A549 (cell line): ENCODE measurements around the gene EIF4B. TPM values are rescaled to one million over a fixed set of nuclear protein-coding genes. Genes with fewer than 3 reads are reported as not detected.

Experiments
- ATAC-seq, 2 experiments: fragments of 200-7000 bp in 1 of 2; fragments of >200 bp in 1 of 2; cut with Nextera tagmentation in 1 of 2; cut with Tn5 transposase in 1 of 2; 3 replicates each; pipeline versions ENCODE4 v1.8.0 to v1.9.1; 2018 to 2020; ENCODE audit warnings: mild to moderate bottlenecking in 1 of 2, moderate library complexity in 1 of 2
- CTCF ChIA-PET: fragments of 300-600 bp; sonication (Branson Sonifier 250); formaldehyde crosslinking; extraction: SDS; loops from one replicate; lab custom pipeline; 2021; ENCODE audit warnings: antibody characterized with exemption, inconsistent platforms; lab: Yijun Ruan, JAX
- POLR2A ChIA-PET: fragments of 350-600 bp; formaldehyde crosslinking; extraction: SDS; loops from one replicate; lab custom pipeline; 2021; ENCODE audit warnings: antibody characterized with exemption, inconsistent platforms; lab: Yijun Ruan, JAX
- DNase-seq, 2 experiments: peaks; one replicate each; pipeline versions ENCODE4 v3.0.0 to v3.0.0-alpha.2; 2011 to 2016; ENCODE audit warnings: low read depth in 1 of 2, low spot score in 1 of 2
- FAIRE-seq: peaks from 2 replicates; lab custom pipeline; 2011; peaks lifted over from hg19 to GRCh38; lab: Jason Lieb, UNC
- H3K27ac ChIP-seq, 2 experiments: fragments of >200 bp; sonication (Bioruptor Twin); formaldehyde crosslinking; 3 replicates each; pipeline ENCODE4 v1.5.1; 2016 to 2017
- H3K4me1 ChIP-seq: fragments of >200 bp; sonication (Bioruptor Twin); formaldehyde crosslinking; 3 replicates; pipeline ENCODE4 v1.6.1; 2016
- H3K4me2 ChIP-seq: fragments of >200 bp; sonication (Bioruptor Twin); formaldehyde crosslinking; 3 replicates; pipeline ENCODE4 v1.6.1; 2016
- H3K4me3 ChIP-seq: fragments of >200 bp; sonication (Bioruptor Twin); formaldehyde crosslinking; 3 replicates; pipeline ENCODE4 v1.5.1; 2016
- H3K9me3 ChIP-seq: fragments of >200 bp; sonication (Bioruptor Twin); formaldehyde crosslinking; 3 replicates; pipeline ENCODE4 v1.6.1; 2016
- CBX2 ChIP-seq: fragments of 200-600 bp; sonication (generic); IDR thresholded peaks from 2 replicates; pipeline ENCODE4 v1.6.1; 2016; ENCODE audit warnings: low read depth, mild to moderate bottlenecking, borderline replicate concordance
- ELK1 ChIP-seq: fragments of 150-350 bp; IDR thresholded peaks from 2 replicates; pipeline ENCODE4 v1.6.1; 2014; ENCODE audit warnings: low read depth, mild to moderate bottlenecking, low read length
- FOSB ChIP-seq: fragments of 250-450 bp; sonication (Bioruptor Pico); IDR thresholded peaks from 2 replicates; pipeline ENCODE4 v1.5.0; 2020; ENCODE audit warnings: mild to moderate bottlenecking, moderate library complexity
- HMGXB4 ChIP-seq: fragments of 250-450 bp; sonication (Bioruptor Pico); IDR thresholded peaks from 2 replicates; pipeline ENCODE4 v1.5.0; 2021; ENCODE audit warnings: mild to moderate bottlenecking, moderate library complexity, borderline replicate concordance
- HOXB13 ChIP-seq: fragments of 250-450 bp; sonication (Bioruptor Pico); IDR thresholded peaks from 2 replicates; pipeline ENCODE4 v1.5.0; 2020; ENCODE audit warnings: low read depth, mild to moderate bottlenecking, moderate library complexity
- HOXB5 ChIP-seq: fragments of 250-450 bp; sonication (Bioruptor Pico); IDR thresholded peaks from 2 replicates; pipeline ENCODE4 v1.5.0; 2020; ENCODE audit warnings: mild to moderate bottlenecking, moderate library complexity
- JUN ChIP-seq, 2 experiments: fragments of >200 bp; sonication (Bioruptor Twin); formaldehyde crosslinking; IDR thresholded peaks; 2 replicates in 1 of 2; 3 replicates in 1 of 2; pipeline ENCODE4 v1.6.1; 2016 to 2017
- JUNB ChIP-seq: fragments of >200 bp; sonication (Bioruptor Twin); formaldehyde crosslinking; IDR thresholded peaks from 2 replicates; pipeline ENCODE4 v1.6.1; 2016
- KDM1A ChIP-seq: fragments of 200-600 bp; sonication (generic); IDR thresholded peaks from 2 replicates; pipeline ENCODE4 v1.6.1; 2016; ENCODE audit warnings: low read depth, mild to moderate bottlenecking
- KDM5A ChIP-seq: fragments of 200-600 bp; sonication (generic); IDR thresholded peaks from 2 replicates; pipeline ENCODE4 v1.6.1; 2016; ENCODE audit warnings: antibody characterized with exemption, mild to moderate bottlenecking
- MAFK ChIP-seq: fragments of 450-650 bp; IDR thresholded peaks from 2 replicates; pipeline ENCODE4 v1.6.1; 2014; ENCODE audit not compliant: partially characterized antibody
- NR3C1 ChIP-seq: fragments of >200 bp; sonication (Bioruptor Twin); formaldehyde crosslinking; IDR thresholded peaks from 3 replicates; pipeline ENCODE4 v1.6.1; 2017
- PHF8 ChIP-seq: fragments of 200-600 bp; sonication (generic); IDR thresholded peaks from 2 replicates; pipeline ENCODE4 v1.6.1; 2016; ENCODE audit warnings: low read depth, mild to moderate bottlenecking, antibody characterized with exemption, moderate library complexity, borderline replicate concordance
- POLR2A ChIP-seq: IDR thresholded peaks from 2 replicates; pipeline ENCODE4 v1.6.1; 2012; ENCODE audit warnings: mild to moderate bottlenecking, low read length
- RNF2 ChIP-seq: fragments of 200-600 bp; sonication (generic); IDR thresholded peaks from 2 replicates; pipeline ENCODE4 v1.6.1; 2016; ENCODE audit warnings: low read depth, mild to moderate bottlenecking, antibody characterized with exemption, moderate library complexity, borderline replicate concordance
- TP53 ChIP-seq: fragments of 250-450 bp; sonication (Bioruptor Pico); IDR thresholded peaks from 2 replicates; pipeline ENCODE4 v1.5.0; 2021; ENCODE audit warnings: mild to moderate bottlenecking, moderate library complexity
- WGBS: methylation state at CpG from one replicate; pipeline ENCODE4 v1.1.6; 2017; ENCODE audit errors: missing lambda C conversion rate; 5-methylcytosine and 5-hydroxymethylcytosine counted together
- polyA plus RNA-seq, 4 experiments: library from polyadenylated mRNA; depleted of rRNA in 3 of 4; stranded (reverse); fragments of >200 nt; fragmentation: RNase III in 1 of 4; extraction: RNeasy Plus Mini Kit Qiagen cat#74134 plus additional on column Dnase treatment in 1 of 4; gene quantifications; 2 replicates in 3 of 4; 3 replicates in 1 of 4; pipeline ENCODE4 v1.2.3, GENCODE V29; 2011 to 2017
- TF ChIP-seq, protein P1 (sequence below): fragments of >200 bp; sonication (Bioruptor Twin); formaldehyde crosslinking; IDR thresholded peaks from 2 replicates; pipeline ENCODE4 v1.6.1; 2016

Gene EIF4B
- polyA plus RNA-seq, 2 of the 4 experiments (the other 2 are of a cell fraction): 377 to 650 TPM

DNA sequence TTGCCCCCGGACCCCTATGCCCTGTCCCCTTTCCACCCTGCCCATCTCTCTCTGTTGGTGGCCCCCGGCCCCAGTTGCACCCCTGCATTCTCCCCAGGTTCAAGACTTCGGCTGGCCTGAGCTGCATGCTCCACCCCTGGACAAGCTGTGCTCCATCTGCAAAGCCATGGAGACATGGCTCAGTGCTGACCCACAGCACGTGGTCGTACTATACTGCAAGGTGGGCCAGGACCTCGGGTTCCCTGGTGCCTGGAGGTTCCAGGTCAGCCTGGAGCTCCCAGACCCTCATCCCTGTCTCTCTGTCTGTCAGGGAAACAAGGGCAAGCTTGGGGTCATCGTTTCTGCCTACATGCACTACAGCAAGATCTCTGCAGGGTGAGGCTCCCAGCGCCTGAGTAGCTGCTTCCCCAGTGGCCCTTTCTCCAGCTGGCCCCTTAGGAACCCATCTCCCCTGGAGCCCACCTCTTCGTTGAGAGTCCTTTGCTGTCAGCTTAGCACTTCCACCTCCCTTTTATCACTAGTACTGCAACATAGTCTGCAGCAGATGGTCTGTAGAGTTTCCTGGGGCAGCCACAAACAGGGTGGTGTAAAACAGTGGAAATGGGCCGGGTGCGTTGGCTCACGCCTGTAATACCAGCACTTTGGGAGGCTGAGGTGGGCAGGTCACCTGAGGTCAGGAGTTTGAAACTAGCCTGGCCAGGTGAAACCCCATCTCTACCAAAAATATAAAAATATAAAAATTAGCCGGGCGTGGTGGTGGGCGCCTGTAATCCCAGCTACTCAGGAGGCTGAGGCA lies 49.4 kb downstream of the EIF4B start:
- no peak for TF ChIP-seq KDM1A
- TF ChIP-seq, all 56 proteins: peak for 0
- ATAC-seq: no peak
- Histone ChIP-seq H3K9me3 (no peaks in the 10 kb centered on the region), H3K4me3 (no peak overlapping the region), H3K4me1 (peaks cover 41% of the 10 kb centered on the region), H3K27ac (no peak overlapping the region), H3K4me2 (no peak overlapping the region)
- no peak for FAIRE-seq
- no peak for DNase-seq
- ChIA-PET CTCF (interaction anchor here (0.7 to 45.5 kb wide), 8 partner anchors 5 to 232 kb away, joined by 3 to 1424 read pairs (median 6); partner anchors contain the start of genes IGFBP6, SOAT2, SPRYD3 and TNS2), POLR2A (interaction anchor here (0.6 to 3.2 kb wide), 5 partner anchors 7 to 125 kb away, joined by 3 to 9 read pairs (median 4); partner anchors contain the start of genes CSAD and ZNF740)
- WGBS: 87% methylated on average over 15 of the region's 15 CpGs

DNA sequence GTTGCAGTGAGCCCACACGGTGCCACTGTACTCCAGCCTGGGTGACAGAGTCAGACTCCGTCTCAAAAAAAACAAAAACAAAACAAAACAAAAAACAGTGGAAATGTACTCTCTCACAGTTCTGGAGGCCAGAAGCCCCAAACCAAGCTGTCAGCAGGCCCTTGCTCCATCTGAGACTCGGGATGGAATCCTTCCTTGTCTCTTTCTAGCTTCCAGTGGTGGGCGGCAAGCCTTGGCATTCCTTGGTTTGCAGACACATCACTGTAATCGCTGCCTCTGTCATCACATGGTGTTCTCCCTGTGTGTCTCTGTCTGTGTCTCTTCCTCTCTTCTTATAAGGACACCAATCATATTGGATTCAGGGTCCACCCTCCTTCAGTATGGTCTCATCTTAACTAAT lies 50.0 kb downstream of the EIF4B start:
- 84% methylated on average over 5 of the region's 5 CpGs for WGBS
- Histone ChIP-seq H3K9me3 (no peaks in the 10 kb centered on the region), H3K27ac (no peak overlapping the region), H3K4me1 (peaks cover 41% of the 10 kb centered on the region), H3K4me3 (no peak overlapping the region), H3K4me2 (no peak overlapping the region)
- TF ChIP-seq, protein P1, sequence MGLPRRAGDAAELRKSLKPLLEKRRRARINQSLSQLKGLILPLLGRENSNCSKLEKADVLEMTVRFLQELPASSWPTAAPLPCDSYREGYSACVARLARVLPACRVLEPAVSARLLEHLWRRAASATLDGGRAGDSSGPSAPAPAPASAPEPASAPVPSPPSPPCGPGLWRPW: no peak
- TF ChIP-seq HOXB13 (CRISPR knock-in tag) (no peak), TP53 (no peak), CBX2 (no peak), PHF8 (no peak), JUN (IDR thresholded peaks at IDR 0.05) (no peak), MAFK (no peak), RNF2 (no peak)
- POLR2A ChIA-PET: interaction anchor here (1.0 kb wide), 1 partner anchor 9 kb away, joined by 3 read pairs; no protein-coding TSS in a partner anchor
- DNase-seq: no peak
- CTCF ChIA-PET: interaction anchor here (0.7 to 45.5 kb wide), 5 partner anchors 6 to 158 kb away, joined by 3 to 1424 read pairs (median 308); partner anchors contain the start of genes IGFBP6, SOAT2, SPRYD3 and TNS2
- ATAC-seq: no peak
- no peak for FAIRE-seq

- 100% methylated on average over 3 of the region's 7 CpGs for WGBS
- ATAC-seq (no peak), FAIRE-seq (no peak), DNase-seq (no peak)
- TF ChIP-seq POLR2A (no peak), HMGXB4 (no peak), JUNB (no peak), NR3C1 (no peak), HOXB5 (CRISPR knock-in tag) (no peak), KDM5A (no peak), ELK1 (no peak), FOSB (CRISPR knock-in tag) (no peak)
- no peak overlapping the region for H3K4me2 ChIP-seq
- H3K4me1 ChIP-seq: peaks cover 41% of the 10 kb centered on the region
- no peak overlapping the region for H3K4me3 ChIP-seq
- no peaks in the 10 kb centered on the region for H3K9me3 ChIP-seq
- ChIA-PET POLR2A (interaction anchor here (1.0 to 1.4 kb wide), 2 partner anchors 9 kb away, joined by 3 to 4 read pairs; no protein-coding TSS in a partner anchor), CTCF (interaction anchor here (1.4 to 45.5 kb wide), 4 partner anchors 5 to 31 kb away, joined by 3 to 1424 read pairs (median 308); partner anchors contain the start of genes IGFBP6, SOAT2, SPRYD3 and TNS2)
- no peak overlapping the region for H3K27ac ChIP-seq
Measured at GRCh38 chr12:53056901-53057300, 50.6 kb downstream of the EIF4B start.
